Fibroblast of lung (primary cell): ENCODE results near the gene CAMK2B.

Experiments
- EZH2 ChIP-seq: IDR thresholded peaks from 2 replicates; pipeline ENCODE4 v1.5.1; 2012; ENCODE audit warnings: low read length, control low read depth, mild to moderate bottlenecking; ENCODE audit errors: missing control alignments
- TF ChIP-seq, protein P1 (sequence below), 2 donors: IDR thresholded peaks in 1 of 2; conservative IDR thresholded peaks in 1 of 2; 1 replicate in 1 of 2; 2 replicates in 1 of 2; pipeline ENCODE4 v1.5.1; 2011 to 2012; ENCODE audit warnings: low read length in 2 of 2, control low read depth in 1 of 2, inconsistent platforms in 1 of 2, low read depth in 1 of 2, mild to moderate bottlenecking in 1 of 2

DNA sequence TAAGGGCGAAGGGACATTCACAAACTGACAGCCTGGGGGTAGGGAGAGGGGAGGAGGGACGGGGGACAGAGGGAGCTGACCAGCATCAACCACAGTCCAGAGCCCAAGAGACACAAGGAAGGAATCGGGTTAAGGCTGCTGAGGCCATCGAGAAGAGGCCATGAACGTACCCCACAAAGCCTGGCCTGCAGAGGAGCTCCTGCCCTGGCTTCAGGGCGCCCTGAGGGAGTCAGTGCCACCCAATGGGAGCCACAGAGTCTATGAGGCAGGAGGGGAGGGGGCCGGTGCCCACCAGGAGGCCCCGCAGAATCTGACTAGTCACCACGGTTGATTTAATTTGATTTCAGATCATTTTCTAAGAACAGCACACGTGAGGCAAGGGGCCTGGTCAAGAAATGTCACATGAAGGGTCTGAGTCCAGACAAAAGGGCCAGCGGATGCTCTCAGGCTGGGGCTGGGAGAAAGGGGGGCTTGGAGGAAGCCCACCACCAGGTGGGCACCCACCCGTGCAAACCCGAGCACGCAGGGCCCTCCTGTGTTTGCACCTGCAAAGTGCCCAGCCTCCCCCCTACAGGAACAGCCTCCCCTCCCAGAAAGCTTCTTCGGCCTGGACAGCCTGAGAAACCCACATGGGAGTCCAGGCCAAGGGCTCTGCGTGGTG, 40.4 kb downstream of the CAMK2B start:
- TF ChIP-seq, protein P1, sequence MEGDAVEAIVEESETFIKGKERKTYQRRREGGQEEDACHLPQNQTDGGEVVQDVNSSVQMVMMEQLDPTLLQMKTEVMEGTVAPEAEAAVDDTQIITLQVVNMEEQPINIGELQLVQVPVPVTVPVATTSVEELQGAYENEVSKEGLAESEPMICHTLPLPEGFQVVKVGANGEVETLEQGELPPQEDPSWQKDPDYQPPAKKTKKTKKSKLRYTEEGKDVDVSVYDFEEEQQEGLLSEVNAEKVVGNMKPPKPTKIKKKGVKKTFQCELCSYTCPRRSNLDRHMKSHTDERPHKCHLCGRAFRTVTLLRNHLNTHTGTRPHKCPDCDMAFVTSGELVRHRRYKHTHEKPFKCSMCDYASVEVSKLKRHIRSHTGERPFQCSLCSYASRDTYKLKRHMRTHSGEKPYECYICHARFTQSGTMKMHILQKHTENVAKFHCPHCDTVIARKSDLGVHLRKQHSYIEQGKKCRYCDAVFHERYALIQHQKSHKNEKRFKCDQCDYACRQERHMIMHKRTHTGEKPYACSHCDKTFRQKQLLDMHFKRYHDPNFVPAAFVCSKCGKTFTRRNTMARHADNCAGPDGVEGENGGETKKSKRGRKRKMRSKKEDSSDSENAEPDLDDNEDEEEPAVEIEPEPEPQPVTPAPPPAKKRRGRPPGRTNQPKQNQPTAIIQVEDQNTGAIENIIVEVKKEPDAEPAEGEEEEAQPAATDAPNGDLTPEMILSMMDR (conservative IDR thresholded peaks at IDR 0.05 in 1 of 2, IDR thresholded peaks at IDR 0.05 in 1 of 2; ENCODE audit: low read depth in 1 of 2, low read length in 2 of 2), result no peak
- TF ChIP-seq EZH2, result no peak
